Omental fat pad (tissue), 4 donors: ENCODE data around the gene NOS1. TPM values are rescaled to one million over a fixed set of nuclear protein-coding genes. Genes with fewer than 3 reads are reported as not detected.

Experiments
- ATAC-seq: fragments of 150-250 bp; one replicate; pipeline ENCODE4 v1.9.1; 2016; ENCODE audit warnings: mild to moderate bottlenecking, moderate library complexity; ENCODE audit not compliant: low FRiP score
- DNase-seq: peaks from one replicate; pipeline ENCODE4 v3.0.0-alpha.2; 2019; ENCODE audit warnings: low spot score
- total RNA-seq, 4 donors: library from RNA; depleted of rRNA; stranded (reverse); fragments of >200 nt; gene quantifications; one replicate each; pipeline ENCODE4 v1.1.0, GENCODE V29; 2016
- TF ChIP-seq, protein P1 (sequence below), 3 donors: fragments of 450-650 bp; IDR thresholded peaks; one replicate each; pipeline ENCODE4 v1.5.1; 2016 to 2017; ENCODE audit warnings: antibody characterized with exemption in 3 of 3, mild to moderate bottlenecking in 3 of 3, moderate library complexity in 2 of 3

The NOS1 gene
- total RNA-seq, 4 donors from 2014 or later, result under 0.01 to 1.4 (median 0.11) TPM

DNA sequence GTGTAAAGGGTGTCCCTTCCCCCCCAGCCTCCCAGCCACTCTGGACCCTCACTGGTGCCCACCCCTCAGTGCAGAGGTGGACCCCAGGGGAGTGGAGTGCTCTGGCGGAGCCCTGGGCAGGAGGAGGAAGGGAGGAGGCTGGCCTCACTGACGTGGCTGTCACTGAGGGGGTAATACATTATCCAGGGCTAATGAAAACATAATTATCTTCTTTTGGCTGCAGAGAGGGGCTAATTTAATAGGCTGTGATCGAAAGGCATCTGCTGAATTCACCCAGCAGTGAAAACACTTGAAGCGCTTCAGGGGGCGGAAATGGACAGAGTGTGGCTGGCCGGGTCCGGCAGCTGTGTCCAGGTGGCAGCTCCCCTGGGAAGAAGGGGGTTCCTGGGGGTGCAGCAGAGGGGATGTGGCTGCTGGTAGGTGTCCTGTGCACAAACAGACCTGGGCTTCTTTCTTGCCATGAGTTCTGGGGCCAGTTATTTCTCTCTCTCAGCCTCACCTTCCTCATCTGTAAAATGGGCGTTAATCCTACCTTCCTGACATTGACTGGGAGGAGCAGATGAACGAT, 3.7 kb upstream of the NOS1 start:
- DNase-seq (no peak), ATAC-seq (no peak)
- TF ChIP-seq, protein P1, sequence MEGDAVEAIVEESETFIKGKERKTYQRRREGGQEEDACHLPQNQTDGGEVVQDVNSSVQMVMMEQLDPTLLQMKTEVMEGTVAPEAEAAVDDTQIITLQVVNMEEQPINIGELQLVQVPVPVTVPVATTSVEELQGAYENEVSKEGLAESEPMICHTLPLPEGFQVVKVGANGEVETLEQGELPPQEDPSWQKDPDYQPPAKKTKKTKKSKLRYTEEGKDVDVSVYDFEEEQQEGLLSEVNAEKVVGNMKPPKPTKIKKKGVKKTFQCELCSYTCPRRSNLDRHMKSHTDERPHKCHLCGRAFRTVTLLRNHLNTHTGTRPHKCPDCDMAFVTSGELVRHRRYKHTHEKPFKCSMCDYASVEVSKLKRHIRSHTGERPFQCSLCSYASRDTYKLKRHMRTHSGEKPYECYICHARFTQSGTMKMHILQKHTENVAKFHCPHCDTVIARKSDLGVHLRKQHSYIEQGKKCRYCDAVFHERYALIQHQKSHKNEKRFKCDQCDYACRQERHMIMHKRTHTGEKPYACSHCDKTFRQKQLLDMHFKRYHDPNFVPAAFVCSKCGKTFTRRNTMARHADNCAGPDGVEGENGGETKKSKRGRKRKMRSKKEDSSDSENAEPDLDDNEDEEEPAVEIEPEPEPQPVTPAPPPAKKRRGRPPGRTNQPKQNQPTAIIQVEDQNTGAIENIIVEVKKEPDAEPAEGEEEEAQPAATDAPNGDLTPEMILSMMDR (IDR thresholded peaks at IDR 0.05), result no peak

DNA sequence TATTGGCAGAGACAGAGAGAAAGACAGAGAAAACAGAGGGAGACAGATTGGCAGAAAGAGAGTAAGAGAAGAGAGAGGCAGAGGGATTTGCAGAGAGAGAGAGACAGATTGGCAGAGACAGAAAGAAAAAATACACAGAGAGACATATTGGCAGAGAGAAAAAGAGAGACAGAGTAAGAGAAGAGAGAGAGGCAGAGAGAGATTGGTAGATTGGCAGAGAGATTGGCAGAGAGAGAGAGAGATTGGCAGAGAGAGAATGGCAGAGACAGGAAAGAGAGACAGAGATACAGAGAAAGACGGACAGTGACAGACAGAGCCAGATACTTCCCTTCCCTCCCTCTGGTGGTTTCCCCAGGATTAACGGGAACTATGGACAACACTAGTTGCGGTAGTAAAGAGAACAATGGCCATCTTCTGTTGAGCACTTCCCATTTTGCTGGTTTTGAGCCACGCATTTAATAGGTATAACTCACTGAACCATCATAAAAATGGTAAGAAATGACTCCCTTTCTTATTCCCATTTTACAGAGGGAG, 2.6 kb upstream of the NOS1 start:
- DNase-seq (no peak), ATAC-seq (no peak)
- TF ChIP-seq, protein P1 (IDR thresholded peaks at IDR 0.05), result no peak

DNA sequence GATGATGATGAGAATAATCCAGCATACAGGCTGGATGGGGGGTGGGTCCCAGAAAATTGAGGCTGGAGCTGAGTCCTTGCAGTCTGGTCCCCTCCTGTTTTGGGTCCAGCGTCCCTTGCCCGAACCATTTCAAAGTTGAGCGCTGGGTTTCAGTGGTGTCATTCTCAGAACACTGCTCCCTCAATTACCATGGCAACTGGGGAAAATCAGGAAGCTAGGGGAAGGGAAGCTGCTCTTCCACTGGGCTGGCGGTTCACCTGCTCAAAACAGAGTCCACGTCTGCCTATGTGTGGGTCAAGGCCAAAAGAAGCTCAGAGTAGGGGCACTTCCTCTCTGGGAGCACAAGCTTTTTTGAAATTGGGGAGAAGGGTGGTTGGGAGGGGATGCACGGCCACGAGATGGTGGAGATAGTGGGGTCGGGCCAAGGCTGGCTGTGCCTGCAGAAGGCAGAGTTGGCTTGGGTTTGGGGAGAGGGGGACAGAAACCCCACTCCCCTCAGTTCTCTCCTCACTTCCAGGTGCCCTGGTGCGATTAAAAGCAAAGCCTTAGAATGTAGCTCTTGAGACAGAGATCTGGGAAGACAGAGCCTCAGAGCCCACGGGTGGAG, 1.7 kb upstream of the NOS1 start:
- TF ChIP-seq, protein P1 (IDR thresholded peaks at IDR 0.05), result no peak
- ATAC-seq (no peak), DNase-seq (no peak)

DNA sequence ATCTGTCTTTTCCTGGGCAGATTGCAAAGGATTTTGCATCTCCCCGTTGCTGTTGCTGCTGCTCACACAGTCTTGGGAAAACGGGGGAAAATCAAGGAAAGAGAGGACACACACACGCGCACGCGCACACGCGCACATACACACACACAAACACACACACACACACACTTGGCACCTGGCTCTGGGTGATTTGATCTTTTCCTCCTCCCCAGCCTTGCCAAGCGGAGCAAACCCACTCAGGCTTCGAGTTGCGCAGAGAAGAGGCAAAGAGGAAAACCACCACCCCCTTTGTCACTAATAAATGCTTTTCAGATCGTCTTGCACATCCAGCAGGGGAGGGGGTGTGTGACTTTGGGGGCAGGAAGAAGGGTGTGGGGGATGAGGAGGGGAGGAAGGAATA, 965 bp upstream of the NOS1 start:
- ATAC-seq, result no peak
- TF ChIP-seq, protein P1 (IDR thresholded peaks at IDR 0.05), result no peak
- DNase-seq, result no peak

DNA sequence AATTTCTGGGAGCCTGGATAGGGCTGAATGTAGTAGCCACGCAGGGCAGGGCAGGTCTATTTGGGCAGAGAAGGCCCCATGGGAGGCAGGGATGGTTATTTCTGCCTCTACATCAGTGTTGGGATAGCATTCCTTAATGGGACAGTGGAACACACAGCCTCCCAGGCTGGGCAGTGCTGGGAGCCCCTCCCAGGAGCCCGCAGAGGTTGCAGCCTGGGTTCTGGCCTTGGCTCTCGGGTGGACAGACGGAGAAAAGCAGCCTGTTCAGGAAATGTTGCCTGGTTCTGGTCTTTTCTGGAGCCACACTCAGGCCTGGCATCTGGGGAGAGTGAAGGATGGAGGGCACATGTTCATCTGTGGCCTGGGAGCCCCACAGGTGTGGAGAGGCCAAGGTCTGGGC, 479 bp upstream of the NOS1 start:
- TF ChIP-seq, protein P1 (IDR thresholded peaks at IDR 0.05), result no peak
- ATAC-seq (no peak), DNase-seq (no peak)

DNA sequence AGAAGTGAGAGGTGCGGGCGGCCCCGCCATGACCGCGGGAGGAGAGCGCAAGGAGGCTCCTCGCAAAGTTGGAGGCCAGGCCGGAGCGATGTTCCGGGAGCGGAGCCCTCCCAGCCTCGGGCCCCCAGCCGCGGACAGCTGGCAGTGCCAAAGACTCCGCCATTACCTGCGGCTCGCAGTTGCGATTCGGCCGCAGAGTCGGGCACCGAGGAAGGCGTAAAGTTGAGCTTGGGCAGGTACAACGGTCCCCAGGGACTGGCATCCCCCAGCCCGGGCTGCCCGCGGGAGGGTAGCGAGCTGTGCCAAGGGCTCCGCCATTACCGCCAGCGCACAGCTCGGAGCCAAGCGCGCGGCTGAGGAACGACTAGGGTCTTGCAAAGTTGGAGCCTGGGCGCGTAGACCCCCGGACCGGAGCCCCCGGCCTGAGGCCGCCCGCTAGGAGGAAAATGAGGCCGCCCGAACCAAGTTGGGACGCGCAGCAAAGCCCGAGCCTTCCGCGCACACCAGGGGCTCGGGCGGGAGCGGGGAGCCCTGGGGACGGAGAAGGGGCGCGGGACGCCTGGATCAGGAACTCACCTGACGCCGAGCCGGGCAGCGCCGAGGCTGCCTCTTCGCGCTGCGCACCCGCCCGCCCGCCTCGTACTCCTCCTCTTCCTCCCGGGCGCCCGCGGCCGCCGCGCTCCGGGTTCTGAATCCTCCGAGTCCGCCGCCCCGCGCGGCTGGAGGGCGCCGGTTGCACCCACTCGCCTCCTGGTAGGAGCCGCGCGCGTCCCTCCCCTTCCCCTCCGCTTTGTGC, 677 bp downstream of the NOS1 start:
- ATAC-seq, result no peak
- TF ChIP-seq, protein P1 (IDR thresholded peaks at IDR 0.05), result no peak
- DNase-seq, result no peak
